K562 treated with DMSO at 1 percent for 48 hours (cell line): ENCODE measurements around the gene EIF3L. TPM values are rescaled to one million over a fixed set of nuclear protein-coding genes. Genes with fewer than 3 reads are reported as not detected.

ENCODE experiments used
- total RNA-seq: library from RNA; unstranded; fragments of 300-600 nt; gene quantifications from 2 replicates; pipeline ENCODE4 v1.2.3, GENCODE V29; 2022; ENCODE audit warnings: low replicate concordance; ENCODE audit errors: extremely low read depth

Gene EIF3L
- total RNA-seq, result 851 TPM in 1 of 2 replicates, not detected in the other

DNA sequence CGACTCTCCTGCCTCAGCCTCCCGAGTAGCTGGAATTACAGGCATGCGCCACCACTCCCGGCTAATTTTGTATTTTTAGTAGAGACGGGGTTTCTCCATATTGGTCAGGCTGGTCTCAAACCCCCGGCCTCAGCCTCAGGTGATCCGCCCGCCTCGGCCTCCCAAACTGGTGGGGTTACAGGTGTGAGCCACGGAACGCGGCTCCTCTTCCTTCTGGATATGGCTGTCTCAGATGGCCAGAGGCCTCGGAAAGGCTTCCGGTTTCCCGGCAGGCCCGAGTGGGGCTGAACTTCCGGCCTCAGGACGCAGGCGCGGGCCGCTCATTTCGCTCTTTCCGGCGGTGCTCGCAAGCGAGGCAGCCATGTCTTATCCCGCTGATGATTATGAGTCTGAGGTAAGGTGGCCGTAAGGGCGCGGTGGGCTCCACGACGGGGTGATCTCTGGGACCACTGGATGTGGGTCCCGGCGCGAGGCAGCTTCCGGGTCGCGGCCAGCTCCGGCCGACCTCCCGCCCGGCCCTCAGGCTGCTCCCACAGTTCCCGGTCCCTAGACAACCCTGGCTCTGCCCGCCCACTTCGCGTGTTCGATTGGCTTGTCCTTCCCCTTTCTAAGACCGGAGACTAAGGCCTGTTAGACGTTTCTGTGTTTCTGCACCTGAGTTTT is at the start of gene EIF3L:
Gene EIF3L (plus strand): TSS at position 331 of the 663 bp plus-strand sequence. CDS start 31 bp downstream, at position 362.

DNA sequence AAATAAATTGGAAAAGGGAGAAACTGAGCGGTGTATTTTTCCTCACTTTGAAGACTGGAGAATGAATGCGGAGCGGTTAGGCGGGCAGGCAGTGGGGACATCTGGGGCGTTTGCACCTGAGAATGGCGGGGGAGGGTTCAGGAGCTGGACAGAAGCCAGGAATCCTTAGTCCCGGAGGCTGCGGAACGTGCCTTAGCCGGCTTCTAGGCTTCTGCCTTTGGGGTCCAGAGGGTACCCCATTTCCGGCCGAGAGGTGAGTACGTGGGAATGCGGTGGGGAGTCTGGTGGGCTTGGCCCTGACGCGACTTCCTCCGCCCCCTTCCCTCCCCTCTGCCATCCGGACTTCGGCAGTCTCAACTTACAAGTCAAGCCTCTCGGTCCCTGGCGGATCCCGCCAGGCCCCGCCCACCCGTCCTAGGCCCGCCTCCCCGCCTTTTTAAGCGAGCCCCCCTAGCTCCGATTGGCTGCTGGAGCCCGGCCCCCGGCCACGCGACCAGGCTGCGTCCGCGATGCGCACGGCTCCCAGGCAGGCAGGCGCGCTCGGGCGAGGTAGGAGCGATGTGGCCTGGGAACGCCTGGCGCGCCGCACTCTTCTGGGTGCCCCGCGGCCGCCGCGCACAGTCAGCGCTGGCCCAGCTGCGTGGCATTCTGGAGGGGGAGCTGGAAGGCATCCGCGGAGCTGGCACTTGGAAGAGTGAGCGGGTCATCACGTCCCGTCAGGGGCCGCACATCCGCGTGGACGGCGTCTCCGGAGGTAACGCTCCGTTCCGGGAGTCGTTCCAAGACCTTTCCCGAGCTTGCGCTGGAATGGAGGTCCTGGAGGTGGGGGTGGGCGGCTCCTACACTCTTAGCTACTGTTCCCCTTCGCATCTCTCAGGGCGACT is 41.6 kb upstream of the EIF3L start, which contains the start of gene GCAT:
Gene GCAT (plus strand): TSS at position 525 of the 884 bp plus-strand sequence. CDS start 34 bp downstream, at position 559.

DNA sequence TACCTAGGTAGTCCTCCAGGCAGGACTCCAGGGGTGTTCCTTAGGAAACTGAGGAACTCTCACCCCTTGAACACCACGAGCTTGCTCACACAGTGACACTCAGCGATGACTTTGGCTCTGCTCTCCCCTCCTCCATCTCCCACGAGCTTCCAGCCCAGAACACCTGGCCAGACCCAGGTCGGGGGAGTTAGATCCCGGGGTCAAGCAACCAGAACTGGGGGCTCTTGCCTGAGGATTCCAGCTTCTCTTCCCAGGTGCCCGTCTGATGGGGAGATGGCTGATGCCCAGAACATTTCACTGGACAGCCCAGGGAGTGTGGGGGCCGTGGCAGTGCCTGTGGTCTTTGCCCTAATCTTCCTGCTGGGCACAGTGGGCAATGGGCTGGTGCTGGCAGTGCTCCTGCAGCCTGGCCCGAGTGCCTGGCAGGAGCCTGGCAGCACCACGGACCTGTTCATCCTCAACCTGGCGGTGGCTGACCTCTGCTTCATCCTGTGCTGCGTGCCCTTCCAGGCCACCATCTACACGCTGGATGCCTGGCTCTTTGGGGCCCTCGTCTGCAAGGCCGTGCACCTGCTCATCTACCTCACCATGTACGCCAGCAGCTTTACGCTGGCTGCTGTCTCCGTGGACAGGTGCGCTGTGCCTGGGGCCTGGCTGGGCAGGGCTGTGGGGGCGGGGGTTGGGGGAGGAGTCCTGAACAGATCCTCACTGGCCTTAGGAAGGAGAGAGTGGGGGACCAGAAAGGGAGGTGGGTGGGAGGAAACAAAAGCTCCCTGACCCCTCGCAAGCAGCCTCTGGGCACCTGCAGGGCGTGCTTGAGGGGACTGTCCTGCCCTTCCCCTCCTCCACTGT is 25.9 kb upstream of the EIF3L start, which contains the start of gene GALR3:
Gene GALR3 (plus strand): TSS at position 249 of the 852 bp plus-strand sequence. CDS start 25 bp downstream, at position 274.

DNA sequence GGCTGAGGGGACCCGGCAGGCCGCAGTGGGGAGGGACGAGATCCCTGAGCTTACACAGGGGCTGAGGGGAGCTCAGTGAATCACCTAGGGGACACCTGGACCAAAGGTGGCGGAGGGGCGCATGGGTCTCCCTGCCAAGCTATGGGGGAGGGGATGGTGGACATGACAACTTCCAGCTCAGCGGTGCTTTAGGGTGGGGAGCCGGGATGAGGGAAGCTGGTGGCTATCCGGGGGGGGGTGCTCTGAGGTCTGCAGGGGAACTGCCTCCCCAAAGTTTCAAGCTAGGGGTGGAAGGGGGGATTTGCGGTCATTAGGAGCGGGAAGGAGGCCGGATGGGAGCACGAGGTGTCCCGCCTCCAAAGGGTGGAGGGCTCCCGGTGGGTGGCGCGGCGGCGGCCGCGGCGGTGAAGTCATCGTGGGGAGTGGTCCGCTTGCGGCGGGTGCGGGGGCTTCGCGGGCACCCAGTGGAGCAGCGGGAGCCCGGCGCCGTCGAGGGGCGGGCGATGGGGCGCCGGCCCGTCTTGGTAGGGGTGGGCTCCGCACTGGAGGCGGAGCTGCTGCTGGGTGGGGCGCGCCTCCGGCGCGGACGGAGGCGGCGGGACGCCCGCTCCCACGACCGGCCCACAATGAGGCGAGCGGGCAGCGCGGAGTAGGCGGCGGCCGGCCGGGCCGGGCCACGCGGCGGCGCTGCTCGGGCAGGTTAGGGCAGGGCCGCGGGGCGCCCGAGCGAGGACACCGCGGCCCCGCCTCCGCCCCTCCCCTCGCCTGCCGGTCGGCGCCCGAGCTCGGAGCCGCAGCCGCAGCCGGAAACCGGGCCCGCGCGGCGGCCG is 56.5 kb downstream of the EIF3L start, which contains the start of gene MICALL1:
Gene MICALL1 (plus strand): TSS at position 764 of the 830 bp plus-strand sequence. CDS start 126 bp downstream, outside the sequence.

Other genes with a start within 250 kb of the EIF3L start
- gene GGA1, start 240.6 kb upstream of the EIF3L start, total RNA-seq, result not detected in 2 replicates
- gene SH3BP1, start 209.8 kb upstream of the EIF3L start, total RNA-seq, result not detected in 2 replicates
- gene PDXP, start 190.7 kb upstream of the EIF3L start, total RNA-seq, result not detected in 2 replicates
- gene LGALS1, start 173.8 kb upstream of the EIF3L start, total RNA-seq, result not detected in 2 replicates
- not detected in 2 replicates for gene NOL12, start 163.1 kb upstream of the EIF3L start, total RNA-seq
- gene TRIOBP, start 152.4 kb upstream of the EIF3L start, total RNA-seq, result not detected in 2 replicates
- gene GCAT, start 41.5 kb upstream of the EIF3L start, total RNA-seq, result not detected in 2 replicates
- not detected in 2 replicates for gene GALR3, start 26.0 kb upstream of the EIF3L start, total RNA-seq
- gene ANKRD54, start 5.1 kb upstream of the EIF3L start, total RNA-seq, result not detected in 2 replicates
- gene MICALL1, start 56.9 kb downstream of the EIF3L start, total RNA-seq, result not detected in 2 replicates
- gene C22orf23, start 104.2 kb downstream of the EIF3L start, total RNA-seq, result not detected in 2 replicates
- gene POLR2F, start 104.3 kb downstream of the EIF3L start, total RNA-seq, result not detected in 2 replicates
- gene SOX10, start 135.1 kb downstream of the EIF3L start, total RNA-seq, result not detected in 2 replicates
- gene PICK1, start 208.0 kb downstream of the EIF3L start, total RNA-seq, result not detected in 2 replicates
- not detected in 2 replicates for gene SLC16A8, start 234.8 kb downstream of the EIF3L start, total RNA-seq